Breast epithelium (tissue), 3 donors: Measurements from ENCODE around the gene WDHD1.

ENCODE experiments used
- CTCF ChIP-seq, 3 donors: fragments of 450-650 bp; IDR thresholded peaks; one replicate each; pipeline ENCODE4 v1.5.1; 2016 to 2017; ENCODE audit warnings: antibody characterized with exemption in 3 of 3, mild to moderate bottlenecking in 3 of 3, moderate library complexity in 3 of 3
- POLR2A ChIP-seq: fragments of 450-650 bp; IDR thresholded peaks from one replicate; pipeline ENCODE4 v1.6.1; 2016; ENCODE audit warnings: antibody characterized with exemption, mild to moderate bottlenecking, moderate library complexity
- POLR2AphosphoS5 ChIP-seq, 3 donors: sonication (generic); formaldehyde crosslinking; IDR thresholded peaks; one replicate each; pipeline ENCODE4 v1.6.1; 2017; ENCODE audit warnings: antibody characterized with exemption in 3 of 3

- TF ChIP-seq POLR2AphosphoS5 (IDR thresholded peaks at IDR 0.05) (no peak), POLR2A (no peak), CTCF (IDR thresholded peaks at IDR 0.05) (no peak)
Observed at GRCh38 chr14:54936816-54937215, 90.1 kb downstream of the WDHD1 start.
